Measurements from ENCODE around the gene PSMA8. TPM values are rescaled to one million over a fixed set of nuclear protein-coding genes. Genes with fewer than 3 reads are reported as not detected.

PSMA8 gene
- 0.22 TPM in 1 of 2 replicates, not detected in the other for total RNA-seq (2012; rRNA removed)

DNA sequence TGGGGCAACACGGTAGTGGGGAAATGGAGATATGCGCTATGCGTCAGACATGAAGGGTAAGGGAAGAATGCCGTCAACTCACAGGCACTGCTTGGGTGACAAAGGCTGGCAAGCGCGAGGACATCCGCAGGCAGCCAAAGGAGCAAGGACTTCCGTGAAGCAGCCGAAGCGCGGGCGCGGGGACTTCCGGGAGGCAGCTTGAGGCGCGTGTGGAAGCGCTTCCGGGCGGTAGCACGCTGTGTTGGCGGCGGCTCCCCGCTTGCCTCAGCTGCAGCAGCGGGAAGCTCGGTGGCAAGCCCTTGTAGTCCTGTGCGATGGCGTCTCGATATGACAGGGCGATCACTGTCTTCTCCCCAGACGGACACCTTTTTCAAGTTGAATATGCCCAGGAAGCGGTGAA, at the start of gene PSMA8:
TSS of gene PSMA8 (plus strand) at position 218 of the 400 bp plus-strand sequence. CDS start at position 315, 97 bp downstream.
- H3K4me1 ChIP-seq (ENCODE audit: control insufficient read depth, insufficient read depth, low read length): no peaks in the 10 kb centered on the region
- no peaks in the 10 kb centered on the region for H3K9me3 ChIP-seq (replicated peaks; ENCODE audit: low read length)
- H3K9ac ChIP-seq (ENCODE audit: low read depth, low read length): no peak within 1 kb of the TSS
- no peaks in the 10 kb centered on the region for H3K36me3 ChIP-seq (ENCODE audit: insufficient read depth, low read length)
- no peak within 1 kb of the TSS for H3K4me3 ChIP-seq (ENCODE audit: low read length)
- H3K4me2 ChIP-seq (ENCODE audit: low read length): no peak within 1 kb of the TSS
- peaks cover 2% of the 10 kb centered on the region for H3K27me3 ChIP-seq (ENCODE audit: control insufficient read depth, insufficient read depth, low read length)

DNA sequence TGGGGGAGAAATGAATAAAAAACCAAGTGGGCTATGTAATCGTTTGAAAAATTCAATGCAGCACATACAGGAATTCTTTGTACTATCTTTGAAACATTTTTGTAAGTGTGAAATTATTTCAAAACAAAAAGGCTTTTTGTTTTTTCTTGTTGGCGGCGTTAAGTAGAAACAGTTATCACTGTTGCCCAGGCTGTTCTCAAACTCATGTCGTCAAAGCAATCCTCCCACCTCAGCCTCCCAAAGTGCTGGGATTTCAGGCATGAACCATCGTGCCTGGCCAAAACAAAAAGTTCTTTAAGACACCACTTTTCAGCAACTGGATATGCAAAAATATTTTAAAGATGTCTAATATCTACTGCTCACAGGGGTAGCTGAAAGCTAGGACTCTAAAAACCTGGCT, 48.6 kb upstream of the PSMA8 start:
- H3K27me3 ChIP-seq (ENCODE audit: control insufficient read depth, insufficient read depth, low read length): no peaks in the 10 kb centered on the region
- H3K36me3 ChIP-seq (ENCODE audit: insufficient read depth, low read length): peaks cover 60% of the 10 kb centered on the region
- no peak overlapping the region for H3K4me2 ChIP-seq (ENCODE audit: low read length)
- H3K4me3 ChIP-seq (ENCODE audit: low read length): no peak overlapping the region
- H3K4me1 ChIP-seq (ENCODE audit: control insufficient read depth, insufficient read depth, low read length): peaks cover 14% of the 10 kb centered on the region
- H3K9ac ChIP-seq (ENCODE audit: low read depth, low read length): no peak overlapping the region
- H3K9me3 ChIP-seq (replicated peaks; ENCODE audit: low read length): no peaks in the 10 kb centered on the region

DNA sequence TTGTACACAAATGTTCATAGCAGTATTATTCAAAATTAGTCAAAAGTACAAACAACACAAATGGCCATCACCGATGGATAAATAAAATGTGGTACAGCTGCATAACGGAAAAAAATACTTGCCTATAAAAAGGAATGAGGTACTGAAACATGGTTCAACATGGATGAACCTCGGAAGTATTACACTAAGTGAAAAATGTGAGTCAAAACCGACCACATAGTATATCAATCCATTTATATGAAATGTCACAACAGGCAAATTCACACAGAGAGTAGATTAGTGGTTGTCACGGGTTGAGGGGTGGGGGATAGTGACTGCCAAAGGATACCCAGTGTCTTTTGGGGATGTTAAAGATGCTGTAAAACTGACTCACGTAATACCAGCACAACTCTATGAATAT, 46.7 kb upstream of the PSMA8 start:
- Histone ChIP-seq H3K9ac (ENCODE audit: low read depth, low read length) (no peak overlapping the region), H3K27me3 (ENCODE audit: control insufficient read depth, insufficient read depth, low read length) (no peaks in the 10 kb centered on the region)

DNA sequence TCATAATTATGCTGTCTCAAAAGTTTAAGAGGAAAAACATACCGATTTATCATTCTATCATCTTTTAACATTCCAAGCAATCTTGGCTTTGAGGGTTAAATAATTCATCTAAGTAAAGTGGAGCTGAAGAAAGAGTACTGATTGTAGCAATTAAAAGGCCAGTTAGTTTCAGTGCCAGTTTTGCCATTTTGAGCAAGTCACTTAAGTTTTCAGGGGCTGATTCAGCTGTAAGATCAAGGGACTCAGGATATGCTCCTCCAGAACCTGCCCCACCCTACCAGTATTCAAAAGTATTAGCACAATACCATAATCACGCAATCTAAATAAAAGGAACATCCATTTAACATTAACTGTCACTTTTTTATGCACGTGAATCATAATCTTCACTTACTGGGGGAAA, 45.2 kb upstream of the PSMA8 start:
- Histone ChIP-seq H3K9me3 (replicated peaks; ENCODE audit: low read length) (no peaks in the 10 kb centered on the region), H3K36me3 (ENCODE audit: insufficient read depth, low read length) (peaks cover 34% of the 10 kb centered on the region), H3K9ac (ENCODE audit: low read depth, low read length) (peak overlapping the region; percentile 98), H3K4me2 (ENCODE audit: low read length) (peak overlapping the region; percentile 86), H3K4me3 (ENCODE audit: low read length) (peak overlapping the region; percentile 95), H3K27me3 (ENCODE audit: control insufficient read depth, insufficient read depth, low read length) (no peaks in the 10 kb centered on the region), H3K4me1 (ENCODE audit: control insufficient read depth, insufficient read depth, low read length) (peaks cover 11% of the 10 kb centered on the region)

More for the DNA sequence above, 46.7 kb upstream of the PSMA8 start:
- Histone ChIP-seq H3K4me2 (ENCODE audit: low read length) (no peak overlapping the region), H3K4me3 (ENCODE audit: low read length) (no peak overlapping the region), H3K36me3 (ENCODE audit: insufficient read depth, low read length) (peaks cover 49% of the 10 kb centered on the region), H3K9me3 (replicated peaks; ENCODE audit: low read length) (no peaks in the 10 kb centered on the region), H3K4me1 (ENCODE audit: control insufficient read depth, insufficient read depth, low read length) (peaks cover 14% of the 10 kb centered on the region)

DNA sequence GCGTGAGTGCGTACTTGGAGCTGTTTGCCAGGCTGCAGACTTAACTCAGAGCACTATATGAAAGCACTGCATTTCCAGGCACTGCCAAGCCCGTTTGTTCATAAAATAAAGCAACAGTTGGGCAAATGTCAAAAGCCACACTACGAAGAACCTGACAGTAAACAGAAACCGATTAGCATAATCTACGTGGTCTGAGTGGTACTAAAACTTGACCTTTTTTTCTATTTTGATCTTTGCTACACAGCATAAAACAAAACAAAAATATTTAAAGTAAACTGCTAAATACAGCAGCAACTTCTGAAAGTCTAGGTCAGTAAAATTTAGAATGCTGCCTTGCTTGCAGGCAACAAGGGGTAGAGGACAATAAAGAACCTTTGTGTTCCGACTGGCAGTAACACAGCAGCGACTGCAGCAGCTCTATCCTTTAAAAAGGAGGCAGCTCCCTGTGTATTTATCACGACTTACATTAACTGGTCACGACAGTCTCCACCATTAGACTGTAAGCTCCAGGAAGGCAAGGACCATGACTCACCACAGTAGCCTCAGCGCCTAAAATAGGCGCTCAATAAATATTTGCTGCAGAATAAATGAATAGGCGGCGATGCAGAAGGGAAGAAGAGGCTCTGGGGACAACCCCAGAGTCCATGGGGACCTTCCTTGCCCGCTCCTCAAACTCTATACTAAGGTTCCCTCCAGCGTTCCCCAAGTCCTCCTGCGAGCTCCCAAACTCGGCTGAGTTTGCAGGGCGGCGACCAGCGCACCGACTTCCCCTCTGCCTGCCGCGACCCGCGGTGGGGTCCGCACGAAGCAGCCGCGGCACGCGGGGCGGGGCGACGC, 44.2 kb upstream of the PSMA8 start:
- no peaks in the 10 kb centered on the region for H3K9me3 ChIP-seq (replicated peaks; ENCODE audit: low read length)
- H3K9ac ChIP-seq (ENCODE audit: low read depth, low read length): peak overlapping the region; percentile 98
- H3K27me3 ChIP-seq (ENCODE audit: control insufficient read depth, insufficient read depth, low read length): no peaks in the 10 kb centered on the region
- H3K4me3 ChIP-seq (ENCODE audit: low read length): peak overlapping the region; percentile 95
- H3K36me3 ChIP-seq (ENCODE audit: insufficient read depth, low read length): peaks cover 29% of the 10 kb centered on the region
- peaks cover 11% of the 10 kb centered on the region for H3K4me1 ChIP-seq (ENCODE audit: control insufficient read depth, insufficient read depth, low read length)
- peak overlapping the region; percentile 86 for H3K4me2 ChIP-seq (ENCODE audit: low read length)

DNA sequence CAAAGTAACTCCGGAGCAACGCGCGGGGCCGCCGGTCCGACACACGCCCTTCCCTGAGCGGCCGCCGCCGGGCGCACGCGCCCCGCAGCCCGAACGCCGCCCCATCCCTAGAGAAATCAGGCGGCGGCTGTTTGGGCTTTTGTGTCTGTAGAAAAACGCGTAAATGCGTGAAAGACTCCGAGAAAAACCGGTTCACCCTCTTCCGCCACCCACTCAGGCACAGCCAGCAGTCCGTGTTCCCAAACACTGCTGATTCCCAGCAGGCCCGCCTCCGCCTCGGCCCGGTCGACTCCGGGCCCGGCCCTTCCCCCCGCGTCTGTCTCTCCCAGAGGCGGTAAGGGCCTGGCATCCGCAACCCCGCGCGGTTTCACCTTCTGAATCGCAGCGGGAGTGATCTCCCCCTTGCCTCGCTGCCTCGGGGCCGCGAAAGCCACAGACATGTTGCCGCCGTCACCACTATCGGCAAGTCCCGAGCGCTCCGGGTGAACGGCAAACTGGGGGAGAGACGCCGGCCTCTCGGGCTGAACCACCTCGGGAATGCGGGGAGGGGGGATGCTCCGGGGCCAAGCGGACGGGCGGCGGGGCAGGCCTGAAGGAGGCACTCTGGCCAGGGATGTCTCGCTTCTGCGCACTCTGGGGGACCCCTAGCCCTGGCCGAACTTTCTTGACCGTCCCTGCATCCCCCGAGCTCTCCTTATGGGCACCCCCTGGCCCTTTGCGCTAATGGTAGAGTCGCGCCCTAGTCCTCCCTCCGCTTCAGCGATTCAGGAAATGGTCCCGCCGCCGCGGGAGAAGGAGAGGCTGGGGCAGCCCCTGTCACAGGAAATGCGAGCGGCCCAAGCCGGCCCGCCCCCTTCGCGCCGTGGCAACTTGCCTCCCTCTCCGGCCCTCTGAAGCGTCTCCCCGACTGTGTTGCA, 43.3 kb upstream of the PSMA8 start, which contains the start of gene SS18:
TSS of gene SS18 (minus strand) at position 484 of the 917 bp plus-strand sequence. CDS start at position 440, 44 bp downstream.
- H3K4me1 ChIP-seq (ENCODE audit: control insufficient read depth, insufficient read depth, low read length): peaks cover 11% of the 10 kb centered on the region
- peaks cover 20% of the 10 kb centered on the region for H3K36me3 ChIP-seq (ENCODE audit: insufficient read depth, low read length)
- peak within 1 kb of the TSS; percentile 98 for H3K9ac ChIP-seq (ENCODE audit: low read depth, low read length)
- no peaks in the 10 kb centered on the region for H3K27me3 ChIP-seq (ENCODE audit: control insufficient read depth, insufficient read depth, low read length)
- H3K9me3 ChIP-seq (replicated peaks; ENCODE audit: low read length): no peaks in the 10 kb centered on the region
- peak within 1 kb of the TSS; percentile 95 for H3K4me3 ChIP-seq (ENCODE audit: low read length)
- peak within 1 kb of the TSS; percentile 86 for H3K4me2 ChIP-seq (ENCODE audit: low read length)

DNA sequence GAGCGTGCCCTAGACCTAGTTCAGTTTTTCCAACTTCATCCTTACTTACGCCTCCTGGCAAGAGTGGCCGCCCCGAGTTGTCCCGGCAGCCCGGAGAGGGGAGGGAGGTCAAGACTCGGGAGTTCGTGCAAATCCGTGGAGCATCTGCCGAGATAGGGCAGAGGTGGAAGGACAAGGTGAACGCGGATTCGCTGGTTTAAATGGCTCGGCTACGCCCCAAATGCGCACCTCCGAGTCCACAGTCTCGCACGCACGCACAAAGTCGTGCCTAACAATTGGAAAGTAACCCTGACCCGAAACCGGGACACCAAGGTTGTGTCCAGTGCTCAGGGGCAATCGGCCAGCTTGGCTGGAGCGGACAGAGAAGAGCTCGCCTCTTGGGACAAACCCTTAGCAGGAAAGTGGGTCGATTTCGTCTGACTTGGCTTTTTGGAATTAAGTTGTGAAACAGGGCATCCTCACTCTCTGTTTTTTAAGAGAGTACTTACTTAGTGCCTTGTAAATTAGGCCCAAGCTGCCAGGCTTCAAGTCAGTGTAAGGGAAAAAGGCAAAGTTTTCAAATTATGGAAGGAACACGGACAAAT, 42.5 kb upstream of the PSMA8 start:
- Histone ChIP-seq H3K9me3 (replicated peaks; ENCODE audit: low read length) (no peaks in the 10 kb centered on the region), H3K36me3 (ENCODE audit: insufficient read depth, low read length) (peaks cover 13% of the 10 kb centered on the region), H3K9ac (ENCODE audit: low read depth, low read length) (peak overlapping the region; percentile 98), H3K4me3 (ENCODE audit: low read length) (peak overlapping the region; percentile 95), H3K27me3 (ENCODE audit: control insufficient read depth, insufficient read depth, low read length) (no peaks in the 10 kb centered on the region), H3K4me1 (ENCODE audit: control insufficient read depth, insufficient read depth, low read length) (peaks cover 11% of the 10 kb centered on the region), H3K4me2 (ENCODE audit: low read length) (peak overlapping the region; percentile 86)

DNA sequence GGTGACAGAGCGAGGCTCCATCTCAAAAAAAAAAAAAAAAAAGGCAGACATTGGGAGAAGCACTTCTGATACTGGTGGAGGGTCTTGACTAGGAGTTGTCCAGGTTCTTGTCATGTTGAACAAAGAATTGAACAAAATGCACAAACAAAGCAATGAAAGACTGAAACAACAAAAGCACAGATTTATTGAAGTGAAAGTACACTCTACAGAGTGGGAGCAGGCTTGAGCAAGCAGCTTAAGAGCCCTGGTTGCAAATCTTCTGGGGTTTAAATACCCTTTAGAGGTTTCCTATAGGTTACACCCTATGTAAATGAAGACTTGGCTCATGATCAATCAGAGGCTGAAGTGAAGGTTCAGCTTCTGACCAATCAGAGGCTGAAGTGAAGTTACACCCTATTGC, 36.8 kb upstream of the PSMA8 start:
- H3K27me3 ChIP-seq (ENCODE audit: control insufficient read depth, insufficient read depth, low read length): peaks cover 5% of the 10 kb centered on the region
- H3K4me2 ChIP-seq (ENCODE audit: low read length): no peak overlapping the region
- no peak overlapping the region for H3K4me3 ChIP-seq (ENCODE audit: low read length)
- no peak overlapping the region for H3K9ac ChIP-seq (ENCODE audit: low read depth, low read length)
- H3K9me3 ChIP-seq (replicated peaks; ENCODE audit: low read length): no peaks in the 10 kb centered on the region
- H3K36me3 ChIP-seq (ENCODE audit: insufficient read depth, low read length): no peaks in the 10 kb centered on the region
- H3K4me1 ChIP-seq (ENCODE audit: control insufficient read depth, insufficient read depth, low read length): no peaks in the 10 kb centered on the region

DNA sequence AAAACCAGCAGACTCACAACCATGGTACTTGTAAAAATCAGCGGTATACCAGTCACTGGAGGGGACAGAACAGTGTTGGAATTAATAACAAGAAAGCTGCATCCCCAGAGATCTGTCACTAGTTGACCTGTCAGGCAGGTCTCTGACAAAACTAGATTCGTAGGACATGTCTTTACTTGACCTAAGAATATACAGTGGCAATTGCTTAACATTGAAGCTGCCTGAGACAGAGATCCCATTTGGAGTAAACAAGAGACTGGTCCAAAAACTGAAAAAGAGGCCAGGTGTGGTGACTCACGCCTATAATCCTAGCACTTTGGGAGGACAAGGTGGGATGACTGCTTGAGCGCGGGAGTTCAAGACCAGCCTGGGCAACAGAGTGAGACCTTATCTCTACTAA, 36.1 kb upstream of the PSMA8 start:
- Histone ChIP-seq H3K27me3 (ENCODE audit: control insufficient read depth, insufficient read depth, low read length) (peaks cover 5% of the 10 kb centered on the region), H3K4me2 (ENCODE audit: low read length) (no peak overlapping the region), H3K9me3 (replicated peaks; ENCODE audit: low read length) (no peaks in the 10 kb centered on the region), H3K4me3 (ENCODE audit: low read length) (no peak overlapping the region), H3K36me3 (ENCODE audit: insufficient read depth, low read length) (no peaks in the 10 kb centered on the region), H3K4me1 (ENCODE audit: control insufficient read depth, insufficient read depth, low read length) (no peaks in the 10 kb centered on the region), H3K9ac (ENCODE audit: low read depth, low read length) (no peak overlapping the region)

DNA sequence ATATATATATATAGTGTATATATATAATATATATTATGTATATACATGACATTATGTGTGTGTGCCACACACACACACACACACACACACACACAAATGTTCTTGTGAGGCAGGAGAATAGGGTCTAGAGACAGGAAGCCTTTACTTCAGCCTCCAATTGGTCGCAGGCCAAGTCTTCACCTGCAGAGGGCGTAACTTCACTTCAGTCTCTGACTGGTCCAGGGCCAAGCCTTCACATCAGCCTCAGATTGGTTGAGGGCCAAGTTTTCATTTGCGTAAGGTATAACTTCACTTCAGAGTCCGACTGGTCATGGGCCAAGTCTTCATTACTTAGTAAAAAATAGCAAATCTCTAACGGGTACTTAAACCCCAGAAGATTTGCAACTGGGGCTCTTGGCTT, 30.1 kb upstream of the PSMA8 start:
- Histone ChIP-seq H3K4me1 (ENCODE audit: control insufficient read depth, insufficient read depth, low read length) (no peaks in the 10 kb centered on the region), H3K9me3 (replicated peaks; ENCODE audit: low read length) (no peaks in the 10 kb centered on the region), H3K4me3 (ENCODE audit: low read length) (no peak overlapping the region), H3K27me3 (ENCODE audit: control insufficient read depth, insufficient read depth, low read length) (peaks cover 5% of the 10 kb centered on the region), H3K9ac (ENCODE audit: low read depth, low read length) (no peak overlapping the region), H3K4me2 (ENCODE audit: low read length) (no peak overlapping the region), H3K36me3 (ENCODE audit: insufficient read depth, low read length) (no peaks in the 10 kb centered on the region)

DNA sequence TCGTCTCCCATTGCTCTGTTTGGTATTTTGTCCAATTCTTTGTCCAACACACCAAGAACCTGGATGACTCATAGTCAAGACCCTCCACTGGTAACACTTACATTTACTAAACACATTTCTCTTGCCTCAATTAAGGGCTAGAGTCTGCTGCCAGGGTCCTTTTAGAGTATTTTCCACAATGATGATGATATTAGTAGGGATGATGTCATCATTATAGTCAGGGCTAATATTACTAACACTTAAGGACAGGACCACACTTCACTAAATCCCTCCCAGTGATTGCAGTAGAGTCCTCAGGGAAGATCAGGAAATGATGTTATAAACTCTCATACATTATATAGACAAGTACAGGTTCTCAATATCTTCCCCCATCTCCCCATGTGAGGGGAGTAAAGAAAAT, 29.6 kb upstream of the PSMA8 start:
- Histone ChIP-seq H3K27me3 (ENCODE audit: control insufficient read depth, insufficient read depth, low read length) (peaks cover 1% of the 10 kb centered on the region), H3K9me3 (replicated peaks; ENCODE audit: low read length) (no peaks in the 10 kb centered on the region), H3K36me3 (ENCODE audit: insufficient read depth, low read length) (no peaks in the 10 kb centered on the region), H3K9ac (ENCODE audit: low read depth, low read length) (no peak overlapping the region), H3K4me1 (ENCODE audit: control insufficient read depth, insufficient read depth, low read length) (no peaks in the 10 kb centered on the region), H3K4me3 (ENCODE audit: low read length) (no peak overlapping the region), H3K4me2 (ENCODE audit: low read length) (no peak overlapping the region)
